K562 (cell line): ENCODE results near the gene HNRNPLL.

Experiments
- CTCF ChIP-seq, 3 experiments: IDR thresholded peaks in 2 of 3; conservative IDR thresholded peaks in 1 of 3; 2 replicates each; pipeline ENCODE4 v1.5.1; 2011 to 2012; ENCODE audit warnings: low read length in 3 of 3, mild to moderate bottlenecking in 3 of 3, control low read depth in 2 of 3, improper control_type of control experiment in 1 of 3, inconsistent platforms in 1 of 3, low read depth in 1 of 3, mixed read lengths in 1 of 3, moderate library complexity in 1 of 3; ENCODE audit not compliant: insufficient read depth in 2 of 3
- MAFG ChIP-seq: fragments of 450-650 bp; conservative IDR thresholded peaks from 2 replicates; pipeline ENCODE4 v1.6.1; 2016; ENCODE audit warnings: missing genetic modification characterization, missing compliant biosample characterization
- MCM2 ChIP-seq: fragments of 450-650 bp; IDR thresholded peaks from 2 replicates; pipeline ENCODE4 v1.6.1; 2017; ENCODE audit warnings: low read depth, mild to moderate bottlenecking
- POLR2A ChIP-seq: fragments of 450-650 bp; conservative IDR thresholded peaks from 2 replicates; pipeline ENCODE4 v1.6.1; 2016
- POU5F1 ChIP-seq: fragments of 150-350 bp; IDR thresholded peaks from 2 replicates; pipeline ENCODE4 v1.6.1; 2014; ENCODE audit warnings: borderline replicate concordance, low read length, low read depth, mild to moderate bottlenecking; ENCODE audit not compliant: partially characterized antibody
- RBM15 ChIP-seq: fragments of 200-400 bp; formaldehyde crosslinking; IDR thresholded peaks from 2 replicates; pipeline ENCODE4 v1.6.1; 2018; ENCODE audit warnings: mild to moderate bottlenecking, low read length, moderate library complexity; ENCODE audit not compliant: insufficient read depth
- RFX5 ChIP-seq: IDR thresholded peaks from 2 replicates; pipeline ENCODE4 v1.6.1; 2011; ENCODE audit warnings: low read depth, mild to moderate bottlenecking, improper control_type of control experiment, low read length
- SMARCC2 ChIP-seq: fragments of 450-650 bp; IDR thresholded peaks from 2 replicates; pipeline ENCODE4 v1.6.1; 2017; ENCODE audit warnings: antibody characterized with exemption, moderate library complexity, mild to moderate bottlenecking, low read depth
- SMC3 ChIP-seq: conservative IDR thresholded peaks from 2 replicates; pipeline ENCODE4 v1.6.1; 2011; ENCODE audit warnings: low read depth, low read length, improper control_type of control experiment; ENCODE audit not compliant: insufficient read depth
- ZNF431 ChIP-seq: sonication (generic); formaldehyde crosslinking; IDR thresholded peaks from 2 replicates; pipeline ENCODE4 v1.8.0; 2022; ENCODE audit warnings: mild to moderate bottlenecking, missing genetic modification reagents

- TF ChIP-seq ZNF431 (CRISPR knock-in tag): no peak
- no peak for TF ChIP-seq SMARCC2
- no peak for TF ChIP-seq RBM15
- no peak for TF ChIP-seq RFX5
- TF ChIP-seq SMC3: no peak
- no peak for TF ChIP-seq POU5F1
- TF ChIP-seq POLR2A: no peak
- TF ChIP-seq CTCF (IDR thresholded peaks at IDR 0.05 in 2 of 3, conservative IDR thresholded peaks at IDR 0.05 in 1 of 3; ENCODE audit: insufficient read depth in 2 of 3, low read depth in 1 of 3, low read length in 3 of 3): no peak
- TF ChIP-seq MCM2: no peak
- no peak for TF ChIP-seq MAFG
Observed at GRCh38 chr2:38537937-38538525, 64.7 kb downstream of the HNRNPLL start.
